ENCODE measurements around the gene MISP3.

MISP3 gene

DNA sequence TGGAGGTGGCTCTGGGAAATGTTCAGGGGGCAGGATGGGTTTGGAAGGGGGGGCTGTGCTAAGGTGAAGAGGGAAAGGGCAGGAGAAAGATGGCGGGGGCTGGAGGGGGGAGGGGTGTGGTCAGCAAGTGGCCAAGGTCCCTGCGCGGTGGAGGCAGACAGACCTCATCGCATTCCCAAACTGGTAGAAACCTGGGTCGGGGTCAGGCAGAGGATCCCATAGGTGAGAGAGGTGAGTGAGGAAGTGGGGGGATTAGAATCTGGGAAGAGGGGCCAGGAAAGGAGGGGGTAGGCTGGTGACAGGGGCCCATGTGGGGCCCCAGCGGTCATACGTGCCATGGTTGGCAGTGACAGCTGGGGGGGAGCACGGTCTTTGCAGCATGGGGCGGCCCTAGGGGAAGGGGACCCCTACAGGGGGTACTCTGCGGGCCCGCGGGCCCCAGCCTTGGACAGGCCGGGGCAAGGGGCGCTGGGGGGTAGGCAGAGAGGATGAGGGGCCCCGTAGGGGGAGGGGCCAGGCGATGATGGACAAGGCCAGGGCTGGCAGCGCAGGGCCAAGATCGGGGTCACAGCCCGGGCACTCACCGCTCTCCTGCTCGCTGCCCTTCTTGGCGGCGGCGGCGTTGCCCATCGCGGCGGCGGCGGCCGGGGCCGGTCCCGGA, 44.5 kb downstream of the MISP3 start:
- no peak for TF ChIP-seq CTCF (IDR thresholded peaks at IDR 0.05; ENCODE audit: insufficient read depth, low read depth, low read length, missing control alignments)
- peak overlapping the region; percentile 69 for H3K4me3 ChIP-seq (ENCODE audit: low read depth, low read length)
- no peak for DNase-seq (ENCODE audit: low read depth)

GRCh38 chr19:14117668-14118164, 45.1 kb downstream of the MISP3 start, which contains the start of gene PRKACA:
Gene PRKACA, minus strand, starts transcription at chr19:14117762. Its CDS starts 215 bp downstream, at chr19:14117547.
- H3K4me3 ChIP-seq (ENCODE audit: low read depth, low read length): peak within 1 kb of the TSS; percentile 69
- no peak for TF ChIP-seq CTCF (IDR thresholded peaks at IDR 0.05; ENCODE audit: insufficient read depth, low read depth, low read length, missing control alignments)
- DNase-seq (ENCODE audit: low read depth): peak; percentile 99

GRCh38 chr19:14118165-14119051, 45.8 kb downstream of the MISP3 start:
- TF ChIP-seq CTCF (IDR thresholded peaks at IDR 0.05; ENCODE audit: insufficient read depth, low read depth, low read length, missing control alignments): no peak
- peak overlapping the region; percentile 44 for H3K4me3 ChIP-seq (ENCODE audit: low read depth, low read length)
- DNase-seq (ENCODE audit: low read depth): peak; percentile 32

- H3K4me3 ChIP-seq (ENCODE audit: low read depth, low read length): no peak overlapping the region
- TF ChIP-seq CTCF (IDR thresholded peaks at IDR 0.05; ENCODE audit: insufficient read depth, low read depth, low read length, missing control alignments): no peak
- DNase-seq (ENCODE audit: low read depth): no peak
Measured at GRCh38 chr19:14119146-14119545, 46.6 kb downstream of the MISP3 start.

- DNase-seq (ENCODE audit: low read depth): no peak
- no peak overlapping the region for H3K4me3 ChIP-seq (ENCODE audit: low read depth, low read length)
- no peak for TF ChIP-seq CTCF (IDR thresholded peaks at IDR 0.05; ENCODE audit: insufficient read depth, low read depth, low read length, missing control alignments)
Measured at GRCh38 chr19:14119644-14120496, 47.3 kb downstream of the MISP3 start.

DNA sequence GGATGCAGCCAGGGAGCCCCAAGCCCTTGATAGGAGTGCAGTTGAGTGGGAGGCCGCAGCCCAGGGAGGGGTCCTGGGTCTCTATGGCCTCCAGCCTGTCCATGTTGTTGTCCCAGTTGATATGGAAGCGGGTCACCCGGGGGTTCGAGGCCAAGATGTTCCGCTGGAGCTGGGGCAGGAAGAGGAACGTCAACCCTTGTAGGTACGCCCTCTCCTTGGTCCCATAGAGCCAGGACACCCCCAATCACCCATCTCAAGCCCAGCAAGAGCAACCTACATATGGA, 47.9 kb downstream of the MISP3 start:
- H3K4me3 ChIP-seq (ENCODE audit: low read depth, low read length): no peak overlapping the region
- no peak for TF ChIP-seq CTCF (IDR thresholded peaks at IDR 0.05; ENCODE audit: insufficient read depth, low read depth, low read length, missing control alignments)
- DNase-seq (ENCODE audit: low read depth): no peak
